ENCODE results near the gene C2CD2. TPM values are rescaled to one million over a fixed set of nuclear protein-coding genes. Genes with fewer than 3 reads are reported as not detected.

The C2CD2 gene
- total RNA-seq, 1 donor from 2014 or later, result 20.5 TPM

DNA sequence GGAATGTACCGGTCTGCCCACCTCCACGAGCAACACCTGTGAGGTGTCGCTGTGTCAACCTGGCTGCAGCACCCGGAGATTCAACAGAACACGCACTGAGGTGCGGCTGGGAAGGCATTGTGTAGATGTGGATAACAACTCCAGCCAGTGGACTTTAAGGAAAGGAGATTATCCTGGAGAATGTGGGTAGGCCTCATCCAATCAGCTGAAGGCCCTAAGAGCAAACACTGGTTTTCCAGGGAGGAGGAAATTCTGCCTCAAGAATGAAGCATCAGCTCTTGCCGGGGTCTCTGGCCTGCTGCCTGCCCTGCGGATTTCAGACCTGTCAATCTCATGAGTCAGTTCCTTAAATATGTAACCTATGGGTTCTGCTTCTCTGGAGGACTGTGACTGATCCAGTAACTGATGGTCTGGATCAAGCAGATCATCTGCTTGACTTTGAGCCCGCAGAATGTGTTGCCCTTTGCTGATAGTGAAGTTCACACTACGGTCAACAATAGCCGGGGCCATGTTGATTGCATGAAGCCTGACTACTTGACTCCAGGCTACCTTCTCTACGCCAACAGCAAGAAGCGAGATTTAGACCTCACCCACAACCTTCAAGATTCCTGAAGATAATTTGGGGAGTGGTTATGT, 58.8 kb downstream of the C2CD2 start:
- peaks cover 14% of the 10 kb centered on the region for H3K36me3 Mint-ChIP-seq
- H3K9me3 Mint-ChIP-seq, result no peaks in the 10 kb centered on the region
- H3K4me1 Mint-ChIP-seq (ENCODE audit: unreplicated experiment), result peaks cover 21% of the 10 kb centered on the region
- no peak overlapping the region for H3K4me3 Mint-ChIP-seq
- no peaks in the 10 kb centered on the region for H3K27me3 Mint-ChIP-seq
- no peak overlapping the region for H3K27ac Mint-ChIP-seq
- DNase-seq (ENCODE audit: extremely low spot score, unreplicated experiment), result no peak
- TF ChIP-seq CTCF (conservative IDR thresholded peaks at IDR 0.05), result no peak

- Mint-ChIP-seq H3K27ac (no peak overlapping the region), H3K36me3 (peaks cover 14% of the 10 kb centered on the region), H3K27me3 (no peaks in the 10 kb centered on the region), H3K4me1 (ENCODE audit: unreplicated experiment) (peaks cover 21% of the 10 kb centered on the region), H3K9me3 (no peaks in the 10 kb centered on the region), H3K4me3 (no peak overlapping the region)
- DNase-seq (ENCODE audit: extremely low spot score, unreplicated experiment), result no peak
- TF ChIP-seq CTCF (conservative IDR thresholded peaks at IDR 0.05), result no peak
Observed at GRCh38 chr21:41894511-41894910, 59.3 kb downstream of the C2CD2 start.

GRCh38 chr21:41892726-41893125, 61.1 kb downstream of the C2CD2 start:
- no peak for TF ChIP-seq CTCF (conservative IDR thresholded peaks at IDR 0.05)
- peaks cover 13% of the 10 kb centered on the region for H3K36me3 Mint-ChIP-seq
- H3K9me3 Mint-ChIP-seq, result no peaks in the 10 kb centered on the region

DNA sequence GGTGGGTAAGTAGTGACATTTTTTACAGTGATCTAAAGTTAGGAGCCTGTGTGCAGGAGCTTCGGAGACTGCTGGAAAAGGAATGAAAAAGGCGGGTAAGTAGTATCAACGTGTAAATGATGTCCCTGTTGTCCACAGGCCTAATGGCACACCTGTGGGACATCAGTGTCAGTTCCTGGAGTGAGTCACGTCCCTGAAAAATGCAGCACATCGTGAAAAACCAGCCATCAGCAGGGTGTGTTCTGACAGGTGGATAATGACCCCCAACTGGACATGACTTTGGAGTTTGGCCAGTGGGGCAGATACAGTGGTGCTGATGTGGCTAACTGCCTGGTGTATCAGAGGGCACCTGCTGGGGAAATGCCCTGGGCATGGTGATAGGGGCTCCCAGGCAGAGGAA, 62.7 kb downstream of the C2CD2 start:
- Mint-ChIP-seq H3K36me3 (peaks cover 12% of the 10 kb centered on the region), H3K9me3 (no peaks in the 10 kb centered on the region), H3K4me1 (ENCODE audit: unreplicated experiment) (peaks cover 11% of the 10 kb centered on the region), H3K27me3 (no peaks in the 10 kb centered on the region), H3K27ac (peak overlapping the region; percentile 90), H3K4me3 (no peak overlapping the region)
- no peak for DNase-seq (ENCODE audit: extremely low spot score, unreplicated experiment)
- no peak for TF ChIP-seq CTCF (conservative IDR thresholded peaks at IDR 0.05)

More at GRCh38 chr21:41892726-41893125, 61.1 kb downstream of the C2CD2 start:
- DNase-seq (ENCODE audit: extremely low spot score, unreplicated experiment), result no peak
- Mint-ChIP-seq H3K27me3 (no peaks in the 10 kb centered on the region), H3K4me3 (no peak overlapping the region), H3K27ac (no peak overlapping the region), H3K4me1 (ENCODE audit: unreplicated experiment) (peaks cover 13% of the 10 kb centered on the region)

DNA sequence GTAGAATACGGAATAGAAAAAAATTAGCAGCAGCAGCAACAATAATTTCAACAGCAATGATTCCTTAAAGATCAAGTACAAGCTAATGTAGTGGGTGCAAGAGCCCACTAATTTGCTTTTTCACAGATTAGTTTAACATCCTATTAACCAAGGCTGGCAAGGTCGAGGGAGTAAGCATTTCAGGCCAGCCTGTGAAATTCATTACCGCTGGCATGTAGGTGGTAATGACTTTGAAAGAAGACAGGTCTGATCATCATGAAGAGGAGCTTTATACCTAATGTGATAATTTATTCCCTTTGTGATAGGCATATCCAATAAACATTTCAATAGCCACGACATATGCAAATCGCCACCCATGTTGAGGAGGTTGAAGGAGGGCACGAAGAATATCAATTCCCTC, 63.5 kb downstream of the C2CD2 start:
- Mint-ChIP-seq H3K27ac (peak overlapping the region; percentile 90), H3K9me3 (no peaks in the 10 kb centered on the region), H3K4me1 (ENCODE audit: unreplicated experiment) (peaks cover 9% of the 10 kb centered on the region), H3K27me3 (no peaks in the 10 kb centered on the region), H3K4me3 (no peak overlapping the region), H3K36me3 (peaks cover 7% of the 10 kb centered on the region)
- no peak for TF ChIP-seq CTCF (conservative IDR thresholded peaks at IDR 0.05)
- DNase-seq (ENCODE audit: extremely low spot score, unreplicated experiment), result no peak

All from type B pancreatic cell (in vitro differentiated cells).